Middle frontal gyrus (tissue), 1 donor: Measurements from ENCODE around the gene GTPBP1.
A peak's percentile ranks its signal among the peaks of the same experiment; 100 is the strongest.

ENCODE experiments used
- DNase-seq: peaks from one replicate; pipeline ENCODE4 v3.0.0-alpha.2; 2015; ENCODE audit warnings: low spot score; ENCODE audit errors: extremely low spot score

The GTPBP1 gene

DNA sequence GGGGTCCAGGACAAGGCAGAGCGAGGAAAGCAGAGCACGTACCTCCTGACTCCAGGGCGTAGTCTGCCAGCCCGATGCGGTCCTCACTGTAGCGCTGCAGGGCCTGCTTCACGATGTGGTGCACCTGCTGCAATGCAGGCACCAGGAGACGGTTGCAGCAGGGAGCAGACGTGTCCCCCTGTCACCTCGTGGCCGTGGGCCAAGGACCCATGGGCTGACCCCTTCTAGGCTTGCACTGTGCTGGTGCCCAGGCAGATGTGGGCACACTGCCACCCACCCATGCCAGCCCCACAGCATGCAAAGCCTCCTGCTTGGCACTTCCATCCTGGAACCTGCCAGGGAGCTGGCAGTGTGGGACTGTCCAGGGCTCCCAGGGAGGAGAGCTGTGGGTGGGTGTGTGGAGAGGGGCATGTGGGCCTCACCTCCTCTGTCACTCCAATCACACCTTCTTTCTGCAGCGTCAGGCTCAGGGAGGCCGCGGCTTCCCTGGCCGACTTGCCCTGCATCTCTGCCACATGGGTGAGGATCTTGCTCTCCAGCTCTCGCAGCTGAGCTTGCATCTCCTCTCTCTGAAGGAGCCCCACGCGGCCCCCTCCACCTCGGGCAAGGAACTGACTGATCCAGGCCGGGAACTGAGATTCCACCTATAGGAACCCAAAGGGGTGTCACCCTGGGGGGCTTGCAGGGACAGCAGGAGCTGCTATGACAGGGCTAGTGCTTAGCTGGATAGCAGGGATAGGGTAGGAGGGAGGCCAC is 33.7 kb downstream of the GTPBP1 start:
- no peak for DNase-seq

GRCh38 chr22:38740116-38740723 is 34.5 kb downstream of the GTPBP1 start:
- no peak for DNase-seq

DNA sequence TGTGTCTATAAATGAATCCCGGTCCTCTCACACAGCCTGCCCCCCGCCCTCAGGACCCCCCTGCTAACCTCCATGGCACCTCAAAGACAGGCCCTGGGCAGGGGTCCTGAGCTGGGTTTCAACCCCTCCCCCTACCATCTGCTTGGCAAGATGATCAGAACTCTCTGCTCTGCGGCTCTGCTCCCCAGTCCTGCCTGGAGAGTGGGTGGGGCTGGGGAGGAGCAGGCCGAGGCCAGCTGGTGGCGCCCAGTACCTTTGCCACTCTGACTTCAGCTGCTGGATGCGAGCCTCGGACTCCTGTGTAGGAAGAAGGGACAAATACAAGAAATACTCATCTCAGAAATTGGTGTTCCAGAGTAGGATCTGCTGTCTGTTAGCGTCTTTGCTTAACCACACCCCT is 35.0 kb downstream of the GTPBP1 start:
- DNase-seq, result no peak

DNA sequence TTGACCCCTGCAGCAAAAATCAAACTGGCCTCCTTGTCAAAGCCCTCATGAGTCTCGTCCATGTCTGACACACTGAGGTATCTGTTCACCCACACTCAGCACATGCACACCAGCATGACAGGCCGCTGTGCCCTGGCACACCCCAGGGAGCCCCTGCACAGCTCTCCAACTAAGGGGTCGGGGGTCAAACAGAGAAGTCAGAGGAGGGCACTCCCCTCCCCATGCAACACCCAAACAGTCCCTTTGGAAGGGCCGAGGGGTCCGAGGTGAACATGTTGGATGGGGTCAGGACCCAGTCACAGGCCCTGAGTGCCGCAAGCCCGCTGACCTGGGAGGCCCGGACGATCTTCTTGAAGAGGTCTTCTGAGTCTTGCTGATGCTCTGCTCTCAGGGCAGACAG is 35.4 kb downstream of the GTPBP1 start:
- DNase-seq, result no peak

- DNase-seq, result no peak
Observed at GRCh38 chr22:38741576-38741975, 35.8 kb downstream of the GTPBP1 start.

DNA sequence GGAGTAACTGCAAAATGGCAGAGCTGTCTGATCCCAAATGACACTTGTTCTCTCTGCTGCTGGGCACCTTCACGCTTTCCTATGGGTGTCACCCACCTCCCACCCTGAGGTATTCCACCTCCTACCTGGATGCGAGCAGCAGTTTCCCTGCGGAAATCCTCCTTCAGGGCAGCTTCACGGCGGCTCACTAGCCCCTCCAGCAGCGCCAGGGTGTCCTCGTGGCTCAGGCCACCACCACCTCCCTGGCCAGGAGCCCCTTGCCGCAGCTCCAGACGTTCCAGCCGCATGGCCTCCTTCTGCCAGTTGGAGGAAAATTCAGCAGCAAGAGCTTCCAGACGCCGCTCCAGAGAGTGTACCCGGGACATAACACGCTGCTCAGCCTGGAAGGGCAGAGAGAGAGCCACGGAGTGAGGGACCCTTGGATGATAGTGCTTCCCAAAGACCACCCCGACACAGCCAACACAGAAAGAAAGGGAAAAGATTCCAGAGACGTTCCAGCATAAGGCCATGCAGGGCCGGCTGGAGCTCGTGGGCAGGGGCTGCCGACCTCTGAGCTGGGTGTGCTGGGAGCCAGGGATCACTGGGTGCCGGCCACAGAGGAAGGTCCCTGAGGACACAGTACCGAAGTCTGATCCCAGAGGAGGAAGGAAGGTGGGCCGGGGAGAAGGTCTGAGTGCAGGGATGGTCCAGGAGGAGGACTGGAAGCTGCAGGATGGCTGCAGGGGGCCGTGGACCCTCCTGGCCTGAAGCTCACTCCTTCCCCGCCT is 36.6 kb downstream of the GTPBP1 start:
- DNase-seq, result no peak

DNA sequence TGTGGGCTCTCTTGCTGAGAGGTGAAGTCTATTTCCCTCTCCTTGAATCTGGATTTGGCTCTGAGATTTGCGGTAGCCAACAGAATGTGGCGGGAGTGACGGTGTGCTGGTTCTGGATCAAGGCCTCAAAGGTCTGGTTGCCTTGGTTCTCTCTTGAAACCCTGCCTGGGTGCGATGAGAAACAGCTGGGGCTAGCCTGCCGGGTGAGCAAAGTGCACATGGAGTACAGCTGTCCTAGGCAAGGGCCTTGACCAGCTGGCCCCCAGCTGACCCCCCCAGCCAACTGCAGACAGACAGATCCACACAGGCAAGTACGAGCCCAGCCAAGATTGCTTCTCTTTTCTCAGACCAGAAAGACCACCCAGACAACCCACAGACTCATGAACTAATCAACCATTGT is 39.2 kb downstream of the GTPBP1 start:
- DNase-seq, result no peak

DNA sequence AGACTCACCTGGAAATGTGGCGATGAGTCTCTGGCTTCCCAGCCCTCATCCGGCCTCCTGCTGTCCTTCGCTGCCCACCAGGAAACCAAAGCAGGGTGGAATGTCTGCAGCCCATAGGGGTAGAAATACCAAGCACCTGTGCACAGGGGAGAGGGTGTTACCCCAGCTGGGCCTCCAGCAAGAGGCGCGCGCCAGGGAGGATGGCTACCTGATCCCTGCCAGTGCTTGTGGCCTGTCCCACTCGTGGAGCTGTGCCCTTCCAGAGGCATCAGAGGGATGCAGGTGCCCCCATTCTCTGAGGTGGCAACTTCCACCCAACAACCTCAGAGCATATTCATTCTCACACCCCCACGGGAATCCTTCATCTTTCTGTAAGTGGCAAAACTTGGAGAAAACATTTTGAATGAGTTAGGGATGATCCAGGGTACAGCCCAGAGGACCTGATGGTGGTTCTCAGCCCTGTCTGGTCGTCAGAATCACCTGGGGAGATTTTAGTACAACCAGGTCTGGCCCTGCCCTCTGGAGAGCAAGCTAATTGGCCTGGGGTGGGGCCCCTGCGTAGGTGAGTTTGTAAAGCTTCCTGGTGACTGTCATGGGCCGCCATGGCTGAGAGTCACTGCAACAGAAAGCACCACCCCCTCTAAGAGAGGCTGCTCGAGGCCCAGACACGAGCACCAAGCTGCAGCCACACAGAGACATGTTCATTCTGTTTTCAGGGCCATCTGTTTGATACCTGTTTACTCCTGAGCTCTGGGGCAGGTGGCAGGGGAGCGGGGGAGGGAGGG is 40.1 kb downstream of the GTPBP1 start:
- no peak for DNase-seq

DNA sequence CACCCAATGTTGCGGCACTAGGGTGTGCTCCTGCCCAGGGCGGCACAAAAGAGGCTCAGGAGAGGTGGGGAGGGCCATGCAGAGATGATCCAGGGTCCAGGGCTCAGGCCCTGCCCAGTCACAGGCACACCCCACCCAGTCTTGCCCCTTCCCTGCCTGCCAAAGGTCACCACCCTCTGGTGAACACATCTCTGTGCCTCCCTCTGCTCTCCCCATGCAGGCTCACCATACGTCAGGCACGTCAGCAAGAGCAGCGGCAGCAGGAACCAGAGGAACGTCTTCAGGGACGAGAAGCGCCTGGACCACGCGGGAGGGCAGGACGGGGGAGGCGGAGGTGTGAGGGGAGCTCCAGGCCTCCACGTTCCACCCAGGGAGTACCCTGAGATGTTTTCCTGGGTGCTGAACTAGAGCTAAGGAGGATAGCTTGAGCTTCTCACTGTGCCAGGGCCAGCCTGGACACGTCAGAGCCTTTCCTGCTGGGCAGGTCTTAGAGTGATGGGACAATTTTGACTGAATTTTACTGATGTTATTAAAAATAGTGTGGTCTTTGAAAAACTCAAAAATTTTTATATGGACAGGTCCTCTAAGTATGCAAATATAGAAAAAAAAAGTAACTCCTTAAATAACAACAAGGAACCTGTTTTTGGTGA is 42.9 kb downstream of the GTPBP1 start:
- DNase-seq, result no peak

DNA sequence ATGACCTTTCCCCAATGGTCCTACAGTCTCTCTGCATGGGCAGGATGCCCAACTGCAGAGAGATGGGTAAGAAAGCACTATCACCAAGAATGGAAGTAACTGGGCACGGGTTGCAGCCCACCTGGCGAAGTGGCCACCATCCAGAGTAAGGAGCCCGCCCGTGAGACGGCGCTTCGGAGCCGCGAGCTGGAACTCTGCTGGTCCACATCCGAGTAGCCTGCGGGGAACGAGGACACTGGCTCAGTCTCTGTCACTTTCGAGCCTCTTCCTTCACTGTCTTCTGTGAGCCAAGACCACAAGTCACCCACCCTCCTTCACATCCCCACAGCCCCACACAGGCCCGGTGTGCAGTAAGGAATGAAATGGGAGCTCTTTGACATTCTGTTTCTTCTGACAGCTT is 44.4 kb downstream of the GTPBP1 start:
- DNase-seq, result no peak

DNA sequence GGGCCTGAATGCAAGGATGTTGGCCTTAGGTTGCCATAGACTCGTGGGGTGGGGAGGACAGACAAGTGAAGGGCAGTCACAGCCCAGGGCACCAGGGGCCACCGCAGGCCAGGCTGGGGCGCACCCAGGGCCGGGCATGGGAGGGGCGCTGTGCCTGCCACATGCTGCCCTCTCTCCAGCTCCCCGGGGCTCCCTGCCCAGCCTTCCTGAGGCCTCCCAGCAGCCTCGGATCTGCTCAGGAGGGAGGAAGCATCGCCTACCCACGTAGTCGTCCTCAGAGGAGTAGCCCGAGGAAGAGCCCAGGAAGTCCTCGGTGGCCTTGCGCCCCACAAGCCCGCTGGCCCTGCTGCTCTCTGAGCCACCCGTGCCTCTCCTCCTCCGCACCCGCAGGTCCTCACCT is 44.9 kb downstream of the GTPBP1 start:
- no peak for DNase-seq

- no peak for DNase-seq
Observed at GRCh38 chr22:38751066-38751421, 45.3 kb downstream of the GTPBP1 start.

- no peak for DNase-seq
Observed at GRCh38 chr22:38751422-38752346, 45.9 kb downstream of the GTPBP1 start.

DNA sequence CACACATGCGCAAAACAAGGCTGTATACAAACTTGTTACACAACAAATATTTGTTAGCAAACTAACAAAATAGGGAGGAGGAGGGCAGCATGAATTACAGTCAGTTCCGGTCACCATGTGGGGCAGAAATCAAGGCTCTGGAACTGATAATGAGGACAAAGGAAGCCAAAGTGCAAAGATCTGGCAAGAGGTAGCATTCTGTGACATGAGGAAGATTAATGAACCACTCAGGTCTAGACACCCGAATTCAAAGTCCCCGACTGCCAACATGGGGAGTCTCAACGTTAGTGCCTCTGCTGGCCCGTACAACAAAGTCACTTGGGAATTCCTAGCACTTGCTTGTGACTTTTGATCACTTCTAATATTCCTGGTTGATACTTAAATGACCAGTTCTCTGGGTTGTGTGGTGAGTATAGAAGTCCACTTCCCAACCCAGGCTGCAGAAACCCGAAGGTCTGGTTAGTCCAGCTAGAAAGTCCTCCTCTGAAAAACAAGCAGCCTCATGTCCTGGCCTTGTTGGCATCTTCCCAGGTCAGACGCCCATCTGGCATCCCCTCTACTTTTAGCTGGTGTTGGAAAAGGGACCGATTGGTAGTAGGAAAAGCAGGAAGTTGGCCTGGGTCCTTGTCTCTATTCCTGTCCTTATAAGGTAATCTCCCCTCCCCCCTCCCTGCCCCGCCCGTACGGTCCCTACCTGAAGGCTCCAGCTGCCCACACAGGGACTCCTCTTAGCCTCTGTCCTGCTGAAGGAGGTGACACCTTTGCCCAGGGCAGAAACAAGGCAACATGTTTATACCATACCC is 48.4 kb downstream of the GTPBP1 start:
- DNase-seq, result no peak

DNA sequence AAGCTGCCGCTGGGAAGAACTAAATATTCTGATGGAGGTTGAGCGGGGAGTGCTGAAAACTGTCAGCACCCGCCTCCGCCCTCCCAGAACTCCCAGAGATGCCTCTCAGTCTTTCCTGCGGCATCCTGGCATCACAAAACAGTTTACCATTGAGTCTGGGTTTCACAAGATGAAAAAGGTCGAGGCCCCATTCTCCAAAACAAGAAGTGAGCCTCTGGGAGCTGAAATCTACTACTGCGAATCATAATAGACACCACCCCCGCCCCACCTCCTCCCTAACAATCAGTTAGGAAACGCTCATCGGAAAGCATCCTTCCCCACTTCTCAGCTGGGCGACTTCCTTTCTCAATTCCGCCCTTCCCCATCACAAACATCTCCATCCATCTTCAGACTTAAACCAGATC is 49.0 kb downstream of the GTPBP1 start:
- no peak for DNase-seq

DNA sequence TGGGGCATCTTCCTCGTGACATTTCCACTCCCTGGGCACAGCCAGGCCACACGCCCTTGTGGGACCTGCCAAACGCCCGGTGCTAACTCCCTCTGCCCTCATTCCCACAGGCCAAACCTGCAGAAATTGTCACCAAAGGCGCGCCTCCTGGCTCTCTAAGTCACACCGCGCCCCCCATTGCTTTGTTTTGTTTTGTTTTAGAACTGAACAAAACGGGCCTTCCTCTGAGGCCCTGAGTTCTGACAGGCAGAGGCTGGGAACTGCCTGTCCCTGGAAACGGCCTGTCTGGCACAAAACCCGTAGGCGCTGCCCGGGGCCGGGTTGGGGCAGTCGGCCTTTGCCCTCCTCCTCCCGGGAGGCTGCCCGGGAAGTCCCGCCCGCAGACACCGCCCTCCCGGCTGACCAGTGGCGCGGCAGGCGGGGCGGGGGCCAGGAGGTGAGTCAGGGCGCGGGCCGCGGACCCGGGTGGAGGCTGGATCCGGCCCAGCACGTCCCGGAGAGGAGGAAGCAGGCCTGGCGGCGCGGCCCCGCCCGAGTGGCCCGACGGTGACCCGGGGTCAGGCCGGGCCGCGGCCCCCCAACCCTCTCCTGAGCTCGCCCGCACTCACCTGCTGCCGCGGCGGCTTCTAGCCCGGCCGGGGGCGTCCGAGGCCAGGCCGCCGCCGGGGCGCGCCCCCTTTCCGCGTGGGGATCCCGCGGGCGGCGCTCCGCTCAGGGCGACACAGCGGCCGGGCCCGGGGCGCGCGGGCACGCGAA is 49.6 kb downstream of the GTPBP1 start:
- no peak for DNase-seq

DNA sequence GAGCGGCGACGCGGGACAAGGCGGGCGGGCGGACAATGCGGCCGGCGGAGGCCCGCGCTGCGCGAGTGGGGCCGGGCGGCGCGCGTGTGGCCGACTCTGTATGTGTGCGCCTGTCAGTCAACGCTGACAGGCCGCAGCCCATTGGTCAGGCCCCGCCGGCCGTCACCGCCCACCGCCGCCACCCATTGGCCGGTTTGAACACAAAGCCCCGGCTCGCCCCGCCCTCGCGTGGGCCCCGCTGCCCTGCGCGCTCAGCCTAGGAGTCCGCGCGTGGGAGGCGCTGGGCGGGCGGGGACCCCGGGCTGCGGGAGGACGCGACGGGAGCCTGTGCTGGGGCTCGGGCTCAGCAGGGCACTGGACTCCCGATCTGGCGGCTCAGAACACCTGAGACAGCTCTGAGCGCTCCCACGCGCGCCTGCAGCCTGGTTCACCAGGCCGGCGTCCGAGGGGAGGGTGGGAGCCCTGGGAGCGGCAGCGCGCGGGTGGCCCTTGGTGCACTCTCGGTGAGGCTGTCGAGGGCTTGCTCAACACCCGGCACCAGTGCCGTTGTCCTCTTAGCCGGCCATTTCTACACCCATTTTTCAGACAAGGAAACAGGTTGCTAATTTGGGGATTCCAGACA is 50.3 kb downstream of the GTPBP1 start, which contains the start of gene SUN2:
Gene SUN2 (minus strand): TSS at position 88 of the 622 bp plus-strand sequence. CDS start 3,370 bp downstream, outside the sequence.
- peak; percentile 94 for DNase-seq
